Activated B cell treated with CpG ODN at 0.5 μM for 24 hours (primary cell): ENCODE data around the gene ADD2. TPM values are rescaled to one million over a fixed set of nuclear protein-coding genes. Genes with fewer than 3 reads are reported as not detected.

Experiments
- ATAC-seq: fragments of 200-7000 bp; cut with Tn5 transposase; one replicate; pipeline ENCODE4 v1.10.0; 2021; ENCODE audit warnings: low read depth, mild to moderate bottlenecking, moderate library complexity
- CTCF ChIA-PET: fragments of 350-600 bp; sonication (Branson Sonifier 250); formaldehyde crosslinking; loops from one replicate; lab custom pipeline; 2021; ENCODE audit warnings: antibody characterized with exemption; lab: Charles Lee
- POLR2A ChIA-PET: fragments of 350-600 bp; sonication (Branson Sonifier 250); formaldehyde crosslinking; loops from one replicate; lab custom pipeline; 2021; ENCODE audit warnings: antibody characterized with exemption; lab: Charles Lee
- DNase-seq: peaks from one replicate; pipeline ENCODE4 v3.0.0; 2022
- H3K27ac Mint-ChIP-seq: one replicate; pipeline ENCODE4 v1.8.0; 2020; ENCODE audit warnings: mixed read lengths
- H3K27me3 Mint-ChIP-seq: one replicate; pipeline ENCODE4 v1.8.0; 2021; ENCODE audit warnings: mixed read lengths
- H3K36me3 Mint-ChIP-seq: one replicate; pipeline ENCODE4 v1.8.0; 2021; ENCODE audit warnings: low read depth, mixed read lengths
- H3K4me1 Mint-ChIP-seq: one replicate; pipeline ENCODE4 v1.8.0; 2021; ENCODE audit warnings: mixed read lengths
- H3K4me3 Mint-ChIP-seq: one replicate; pipeline ENCODE4 v1.8.0; 2020; ENCODE audit warnings: mild to moderate bottlenecking, mixed read lengths
- H3K9me3 Mint-ChIP-seq: one replicate; pipeline ENCODE4 v1.8.0; 2020; ENCODE audit warnings: mixed read lengths
- intact Hi-C: fragments of 100-400 bp; cut with micrococcal nuclease; formaldehyde crosslinking; loops from one replicate; pipeline ENCODE4 v1.15.1; 2024
- total RNA-seq: library from RNA; stranded (reverse); gene quantifications from 2 replicates; pipeline ENCODE4 v1.2.3, GENCODE V29; 2022
- TF ChIP-seq, protein P1 (sequence below): fragments of 200-600 bp; IDR thresholded peaks from one replicate; pipeline ENCODE4 v1.8.0; 2022; ENCODE audit warnings: antibody characterized with exemption, mild to moderate bottlenecking

Gene ADD2
- total RNA-seq, 1 donor from 2014 or later = 12.5 TPM

DNA sequence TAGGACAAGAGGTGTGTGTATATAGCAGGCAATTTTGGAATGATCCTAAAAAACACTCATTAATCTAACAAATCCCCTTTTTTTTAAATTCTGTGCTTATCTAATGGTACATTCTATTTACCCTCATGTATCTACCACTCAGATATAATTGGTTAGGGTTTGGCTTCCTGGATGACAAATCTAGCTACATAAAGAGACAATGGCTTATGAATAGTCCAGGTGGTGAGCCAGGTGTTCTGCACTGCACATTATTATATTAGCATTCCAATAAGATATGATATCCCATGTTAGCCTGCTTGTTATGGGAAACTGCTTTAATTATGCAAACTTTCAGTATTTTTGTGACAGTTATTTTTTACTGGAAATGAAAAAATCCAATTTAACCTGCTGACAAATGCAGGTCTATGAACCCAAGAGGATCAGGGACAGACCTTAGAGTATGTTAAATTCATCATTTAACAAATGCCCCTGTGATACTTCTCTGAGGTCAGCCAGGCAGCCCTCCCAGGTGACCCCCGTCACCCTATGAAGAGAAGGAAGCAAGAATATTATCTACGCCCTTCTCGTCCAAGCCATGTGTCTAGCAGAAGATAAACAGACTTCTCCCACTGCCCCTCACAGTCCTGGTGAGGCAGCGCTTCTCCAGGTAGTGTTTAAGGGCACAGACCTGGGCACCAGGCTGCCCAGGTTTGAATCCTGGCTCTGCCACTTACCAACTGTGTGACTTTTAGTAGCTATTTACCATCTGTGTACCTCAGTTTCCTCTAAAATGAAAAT lies 83.0 kb downstream of the ADD2 start:
- H3K4me1 Mint-ChIP-seq = no peaks in the 10 kb centered on the region
- TF ChIP-seq, protein P1, sequence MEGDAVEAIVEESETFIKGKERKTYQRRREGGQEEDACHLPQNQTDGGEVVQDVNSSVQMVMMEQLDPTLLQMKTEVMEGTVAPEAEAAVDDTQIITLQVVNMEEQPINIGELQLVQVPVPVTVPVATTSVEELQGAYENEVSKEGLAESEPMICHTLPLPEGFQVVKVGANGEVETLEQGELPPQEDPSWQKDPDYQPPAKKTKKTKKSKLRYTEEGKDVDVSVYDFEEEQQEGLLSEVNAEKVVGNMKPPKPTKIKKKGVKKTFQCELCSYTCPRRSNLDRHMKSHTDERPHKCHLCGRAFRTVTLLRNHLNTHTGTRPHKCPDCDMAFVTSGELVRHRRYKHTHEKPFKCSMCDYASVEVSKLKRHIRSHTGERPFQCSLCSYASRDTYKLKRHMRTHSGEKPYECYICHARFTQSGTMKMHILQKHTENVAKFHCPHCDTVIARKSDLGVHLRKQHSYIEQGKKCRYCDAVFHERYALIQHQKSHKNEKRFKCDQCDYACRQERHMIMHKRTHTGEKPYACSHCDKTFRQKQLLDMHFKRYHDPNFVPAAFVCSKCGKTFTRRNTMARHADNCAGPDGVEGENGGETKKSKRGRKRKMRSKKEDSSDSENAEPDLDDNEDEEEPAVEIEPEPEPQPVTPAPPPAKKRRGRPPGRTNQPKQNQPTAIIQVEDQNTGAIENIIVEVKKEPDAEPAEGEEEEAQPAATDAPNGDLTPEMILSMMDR = no peak
- no peak overlapping the region for H3K27ac Mint-ChIP-seq
- ChIA-PET POLR2A (no interaction called here), CTCF (interaction anchor here (2.2 kb wide), 1 partner anchor 83 kb away, joined by 7 read pairs; the partner anchor contains the start of gene ADD2)
- ATAC-seq (no peak), DNase-seq (no peak)
- H3K36me3 Mint-ChIP-seq = peaks cover 48% of the 10 kb centered on the region
- H3K9me3 Mint-ChIP-seq = no peaks in the 10 kb centered on the region
- H3K4me3 Mint-ChIP-seq = no peak overlapping the region
- no peaks in the 10 kb centered on the region for H3K27me3 Mint-ChIP-seq
- intact Hi-C loops = loop anchor here (5.0 kb wide), 1 partner anchor 82 kb away; the partner anchor contains the start of gene ADD2

DNA sequence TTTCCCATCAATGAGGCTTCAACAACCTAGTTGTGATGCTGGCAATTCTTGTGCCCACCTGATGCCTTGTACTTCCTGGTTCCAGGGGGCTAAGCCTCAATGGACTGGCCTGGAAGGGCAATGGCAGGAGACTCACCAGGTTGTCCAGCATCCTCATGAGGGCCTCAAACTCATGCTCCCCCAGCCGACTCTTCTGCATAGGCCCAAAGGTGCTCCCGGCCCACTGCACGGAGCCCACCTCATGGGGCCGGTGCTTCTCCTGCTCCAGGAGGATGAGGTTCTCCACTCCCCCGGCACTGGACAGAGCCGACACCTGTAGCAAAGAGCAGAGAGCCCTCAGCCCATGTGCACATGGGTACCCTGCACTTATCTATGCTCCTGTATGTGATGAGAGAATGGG lies 84.5 kb downstream of the ADD2 start:
- H3K36me3 Mint-ChIP-seq = peaks cover 43% of the 10 kb centered on the region
- DNase-seq (no peak), ATAC-seq (no peak)
- ChIA-PET POLR2A (no interaction called here), CTCF (no interaction called here)
- H3K27ac Mint-ChIP-seq = no peak overlapping the region
- H3K4me1 Mint-ChIP-seq = no peaks in the 10 kb centered on the region
- H3K9me3 Mint-ChIP-seq = no peaks in the 10 kb centered on the region
- no peak overlapping the region for H3K4me3 Mint-ChIP-seq
- H3K27me3 Mint-ChIP-seq = no peaks in the 10 kb centered on the region
- TF ChIP-seq, protein P1 = no peak
- intact Hi-C loops = no loop called here

DNA sequence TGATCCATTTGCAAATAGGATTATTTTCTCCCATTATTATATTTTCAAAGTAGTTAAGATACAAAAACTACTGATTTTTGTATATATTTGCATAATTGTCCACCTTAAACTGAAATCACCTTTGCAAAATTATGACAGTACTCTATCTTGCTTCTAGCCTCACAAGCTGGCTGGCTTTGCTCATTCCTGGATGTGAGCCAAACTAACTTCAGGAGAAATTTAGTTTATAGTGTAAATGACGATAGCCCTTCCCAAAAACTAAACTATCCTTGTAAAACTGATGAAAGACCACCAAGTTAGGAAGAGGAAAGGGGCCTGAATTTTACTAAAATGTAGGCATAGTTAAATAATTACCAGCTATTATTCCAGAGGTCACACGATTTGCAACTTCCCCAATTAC lies 87.3 kb downstream of the ADD2 start:
- ChIA-PET CTCF (no interaction called here), POLR2A (no interaction called here)
- no peak overlapping the region for H3K4me3 Mint-ChIP-seq
- H3K4me1 Mint-ChIP-seq = no peaks in the 10 kb centered on the region
- H3K9me3 Mint-ChIP-seq = no peaks in the 10 kb centered on the region
- DNase-seq (no peak), ATAC-seq (no peak)
- no peak overlapping the region for H3K27ac Mint-ChIP-seq
- TF ChIP-seq, protein P1 = no peak
- H3K27me3 Mint-ChIP-seq = no peaks in the 10 kb centered on the region
- peaks cover 61% of the 10 kb centered on the region for H3K36me3 Mint-ChIP-seq
- intact Hi-C loops = no loop called here

DNA sequence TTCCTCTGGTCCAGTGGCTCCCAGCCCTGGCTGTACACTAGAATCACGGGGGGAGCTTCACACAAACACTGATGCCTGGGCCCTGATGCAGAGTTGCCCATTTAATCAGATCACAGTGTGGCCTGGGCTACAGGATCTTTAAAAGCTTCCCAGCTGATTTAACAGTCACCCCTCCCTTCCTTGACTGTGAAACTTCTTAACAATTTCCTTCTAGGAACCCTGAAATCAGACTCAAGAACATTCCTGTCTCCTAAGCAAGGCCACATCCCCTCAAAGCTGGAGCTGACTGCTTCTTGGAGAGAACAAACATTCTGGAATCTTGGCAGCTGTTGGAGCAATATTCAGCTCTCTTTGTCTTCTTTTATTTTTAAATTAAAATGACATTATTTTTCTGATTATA lies 88.7 kb downstream of the ADD2 start:
- no peak overlapping the region for H3K27ac Mint-ChIP-seq
- no peaks in the 10 kb centered on the region for H3K9me3 Mint-ChIP-seq
- CTCF ChIA-PET = no interaction called here
- TF ChIP-seq, protein P1 = no peak
- no peaks in the 10 kb centered on the region for H3K4me1 Mint-ChIP-seq
- H3K4me3 Mint-ChIP-seq = no peak overlapping the region
- H3K27me3 Mint-ChIP-seq = no peaks in the 10 kb centered on the region
- intact Hi-C loops = no loop called here
- ATAC-seq (no peak), DNase-seq (no peak)
- peaks cover 66% of the 10 kb centered on the region for H3K36me3 Mint-ChIP-seq
- POLR2A ChIA-PET = no interaction called here

DNA sequence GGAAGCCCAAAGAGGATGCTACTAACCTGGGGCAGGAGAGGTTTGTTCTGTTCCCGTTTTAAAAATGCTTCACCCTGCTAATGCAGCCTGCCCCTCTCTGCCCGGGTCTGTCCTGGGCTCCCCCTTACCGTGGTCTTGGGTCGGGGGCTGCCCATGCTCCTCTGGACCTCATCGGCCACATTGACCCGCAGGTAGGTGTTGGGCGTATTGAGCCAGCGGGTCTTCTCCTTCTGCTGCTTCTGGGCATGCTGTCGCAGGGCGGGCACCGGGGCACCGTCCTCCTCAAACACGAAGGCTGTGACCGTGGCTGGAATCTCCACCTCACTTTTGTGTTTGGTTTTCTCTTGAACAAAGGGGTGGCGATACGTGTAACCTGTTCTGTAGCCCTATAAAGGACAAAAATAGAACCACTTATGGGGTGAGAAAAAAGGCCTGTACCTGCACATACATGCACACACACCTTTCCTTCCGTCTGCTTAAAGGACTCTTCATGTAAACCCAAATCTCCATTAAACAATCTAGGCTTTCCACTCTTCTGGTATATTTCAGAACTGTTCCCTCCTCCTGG lies 89.3 kb downstream of the ADD2 start:
- ChIA-PET POLR2A (no interaction called here), CTCF (no interaction called here)
- Mint-ChIP-seq H3K36me3 (peaks cover 68% of the 10 kb centered on the region), H3K27ac (no peak overlapping the region), H3K4me3 (no peak overlapping the region), H3K4me1 (no peaks in the 10 kb centered on the region), H3K27me3 (no peaks in the 10 kb centered on the region), H3K9me3 (no peaks in the 10 kb centered on the region)
- intact Hi-C loops = no loop called here
- DNase-seq (no peak), ATAC-seq (no peak)
- TF ChIP-seq, protein P1 = no peak
